Measurements from ENCODE around the gene CRTC2. TPM values are rescaled to one million over a fixed set of nuclear protein-coding genes. Genes with fewer than 3 reads are reported as not detected.

Gene CRTC2
- total and polyA plus RNA-seq, 9 of the 15 experiments (the other 6 are each of a cell fraction or from before 2014, with no cell fraction given) = 2.7 to 26.4 (median 10.2) TPM

DNA sequence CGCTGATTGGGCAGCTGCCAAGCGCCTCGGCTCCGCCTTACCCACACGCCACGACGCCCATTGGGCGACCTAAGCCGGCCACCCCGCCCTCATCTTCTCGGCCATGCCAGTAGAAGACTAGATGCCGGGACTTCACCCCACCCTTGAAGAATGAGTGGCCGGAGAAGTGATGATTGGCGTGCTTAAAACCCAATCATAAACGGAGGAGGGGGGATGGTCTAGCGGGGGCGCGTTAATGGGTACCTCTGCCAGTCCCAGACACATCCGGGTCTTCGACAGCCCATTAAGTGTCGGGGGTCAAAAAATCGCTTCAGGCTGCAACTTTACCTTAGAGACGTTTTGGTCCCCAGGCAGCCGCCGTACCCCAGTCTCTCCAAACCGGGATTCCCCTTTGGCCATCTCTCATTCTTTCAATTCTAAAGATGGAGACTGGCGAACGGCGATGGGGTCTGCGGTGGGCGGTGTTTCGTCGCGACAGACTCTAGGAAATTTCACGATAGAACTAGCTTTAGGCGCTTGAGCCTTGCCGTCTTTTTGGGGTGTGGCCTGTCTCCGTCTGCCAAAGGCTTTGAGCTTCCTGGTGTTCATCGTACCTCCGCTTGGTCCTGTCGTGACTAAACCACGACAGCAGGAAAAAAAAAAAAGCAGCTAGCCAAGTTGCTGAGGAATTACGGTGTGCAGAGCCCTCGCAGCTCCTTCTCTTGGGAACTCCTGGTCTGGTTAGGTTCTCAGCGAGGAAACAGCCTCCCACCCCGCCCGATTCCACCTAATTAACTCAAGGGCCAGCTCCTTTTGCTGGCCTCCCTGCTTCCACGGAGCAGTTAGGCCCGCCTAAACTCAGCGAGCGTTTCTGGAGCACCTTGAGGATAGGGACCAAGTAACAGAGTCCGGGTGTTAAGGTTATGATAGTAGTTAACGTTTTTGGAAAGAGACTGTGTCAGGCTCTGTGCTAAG, 35.2 kb downstream of the CRTC2 start, which contains the start of gene GATAD2B (continued):
- TF ChIP-seq FOXA3 (CRISPR knock-in tag; conservative IDR thresholded peaks at IDR 0.05 in 1 of 2, IDR thresholded peaks at IDR 0.05 in 1 of 2) (no peak), ELF1 (tag; IDR thresholded peaks at IDR 0.05) (peak; percentile 77), FOXJ2 (tag; IDR thresholded peaks at IDR 0.05) (no peak), ZNF12 (CRISPR knock-in tag; IDR thresholded peaks at IDR 0.05) (no peak), ZNF79 (CRISPR knock-in tag; IDR thresholded peaks at IDR 0.05; ENCODE audit: low read depth) (no peak), ZKSCAN3 (CRISPR knock-in tag; IDR thresholded peaks at IDR 0.05) (no peak), FOXK1 (CRISPR knock-in tag; IDR thresholded peaks at IDR 0.05; ENCODE audit: borderline replicate concordance) (0 out of 2 replicates have a peak, but pooled peaks have one; percentile 14), ETV6 (IDR thresholded peaks at IDR 0.05; ENCODE audit: borderline replicate concordance in 1 of 2, low read depth in 2 of 2, low read length in 1 of 2) (peak in 1 of 2 experiments; percentile 57; a peak in 1 of 4 replicates), ETV6 (CRISPR knock-in tag; IDR thresholded peaks at IDR 0.05; ENCODE audit: borderline replicate concordance) (0 out of 2 replicates have a peak, but pooled peaks have one; percentile 27), TOE1 (IDR thresholded peaks at IDR 0.05; ENCODE audit: borderline replicate concordance) (no peak; the same call in 1 of the 2 replicates), TOE1 (CRISPR knock-in tag; IDR thresholded peaks at IDR 0.05; ENCODE audit: borderline replicate concordance, low read depth) (no peak), SP2 (IDR thresholded peaks at IDR 0.05; ENCODE audit: extremely low read depth, low read depth, low read length, poor library complexity, severe bottlenecking) (peak; percentile 84), SMARCA4 (IDR thresholded peaks at IDR 0.05) (0 out of 2 replicates have a peak, but pooled peaks have one; percentile 35), PPARD (CRISPR knock-in tag; IDR thresholded peaks at IDR 0.05) (no peak), MECOM (CRISPR knock-in tag; IDR thresholded peaks at IDR 0.05) (no peak), ZNF57 (CRISPR knock-in tag; IDR thresholded peaks at IDR 0.05) (no peak), ZC3H11A (IDR thresholded peaks at IDR 0.05; ENCODE audit: low read depth, low read length) (no peak), STAT5A (IDR thresholded peaks at IDR 0.05; ENCODE audit: borderline replicate concordance, low read length) (no peak; the same call in 1 of the 2 replicates), RFX5 (IDR thresholded peaks at IDR 0.05; ENCODE audit: low read depth, low read length) (no peak), RAD51 (IDR thresholded peaks at IDR 0.05; ENCODE audit: borderline replicate concordance, low read depth) (no peak), SRSF3 (IDR thresholded peaks at IDR 0.05; ENCODE audit: insufficient read depth, low read length) (no peak)
- TF ChIP-seq, protein P1, sequence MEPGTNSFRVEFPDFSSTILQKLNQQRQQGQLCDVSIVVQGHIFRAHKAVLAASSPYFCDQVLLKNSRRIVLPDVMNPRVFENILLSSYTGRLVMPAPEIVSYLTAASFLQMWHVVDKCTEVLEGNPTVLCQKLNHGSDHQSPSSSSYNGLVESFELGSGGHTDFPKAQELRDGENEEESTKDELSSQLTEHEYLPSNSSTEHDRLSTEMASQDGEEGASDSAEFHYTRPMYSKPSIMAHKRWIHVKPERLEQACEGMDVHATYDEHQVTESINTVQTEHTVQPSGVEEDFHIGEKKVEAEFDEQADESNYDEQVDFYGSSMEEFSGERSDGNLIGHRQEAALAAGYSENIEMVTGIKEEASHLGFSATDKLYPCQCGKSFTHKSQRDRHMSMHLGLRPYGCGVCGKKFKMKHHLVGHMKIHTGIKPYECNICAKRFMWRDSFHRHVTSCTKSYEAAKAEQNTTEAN (CRISPR knock-in tag; IDR thresholded peaks at IDR 0.05) = no peak
- TF ChIP-seq, protein P2, sequence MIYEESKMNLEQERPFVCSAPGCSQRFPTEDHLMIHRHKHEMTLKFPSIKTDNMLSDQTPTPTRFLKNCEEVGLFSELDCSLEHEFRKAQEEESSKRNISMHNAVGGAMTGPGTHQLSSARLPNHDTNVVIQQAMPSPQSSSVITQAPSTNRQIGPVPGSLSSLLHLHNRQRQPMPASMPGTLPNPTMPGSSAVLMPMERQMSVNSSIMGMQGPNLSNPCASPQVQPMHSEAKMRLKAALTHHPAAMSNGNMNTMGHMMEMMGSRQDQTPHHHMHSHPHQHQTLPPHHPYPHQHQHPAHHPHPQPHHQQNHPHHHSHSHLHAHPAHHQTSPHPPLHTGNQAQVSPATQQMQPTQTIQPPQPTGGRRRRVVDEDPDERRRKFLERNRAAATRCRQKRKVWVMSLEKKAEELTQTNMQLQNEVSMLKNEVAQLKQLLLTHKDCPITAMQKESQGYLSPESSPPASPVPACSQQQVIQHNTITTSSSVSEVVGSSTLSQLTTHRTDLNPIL (CRISPR knock-in tag; IDR thresholded peaks at IDR 0.05) = no peak
- TF ChIP-seq, protein P3, sequence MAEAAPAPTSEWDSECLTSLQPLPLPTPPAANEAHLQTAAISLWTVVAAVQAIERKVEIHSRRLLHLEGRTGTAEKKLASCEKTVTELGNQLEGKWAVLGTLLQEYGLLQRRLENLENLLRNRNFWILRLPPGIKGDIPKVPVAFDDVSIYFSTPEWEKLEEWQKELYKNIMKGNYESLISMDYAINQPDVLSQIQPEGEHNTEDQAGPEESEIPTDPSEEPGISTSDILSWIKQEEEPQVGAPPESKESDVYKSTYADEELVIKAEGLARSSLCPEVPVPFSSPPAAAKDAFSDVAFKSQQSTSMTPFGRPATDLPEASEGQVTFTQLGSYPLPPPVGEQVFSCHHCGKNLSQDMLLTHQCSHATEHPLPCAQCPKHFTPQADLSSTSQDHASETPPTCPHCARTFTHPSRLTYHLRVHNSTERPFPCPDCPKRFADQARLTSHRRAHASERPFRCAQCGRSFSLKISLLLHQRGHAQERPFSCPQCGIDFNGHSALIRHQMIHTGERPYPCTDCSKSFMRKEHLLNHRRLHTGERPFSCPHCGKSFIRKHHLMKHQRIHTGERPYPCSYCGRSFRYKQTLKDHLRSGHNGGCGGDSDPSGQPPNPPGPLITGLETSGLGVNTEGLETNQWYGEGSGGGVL (CRISPR knock-in tag; IDR thresholded peaks at IDR 0.05) = no peak

Data from K562 (cell line).